Panc1 (cell line): Measurements from ENCODE around the gene ERC2. TPM values are rescaled to one million over a fixed set of nuclear protein-coding genes. Genes with fewer than 3 reads are reported as not detected.

Experiments used
- ATAC-seq: fragments of 200-7000 bp; cut with Tn5 transposase; 2 replicates; pipeline ENCODE4 v1.9.1; 2020; ENCODE audit warnings: mild to moderate bottlenecking, moderate library complexity
- BruUV-seq: library from RNA; stranded (reverse); fragments of 400-500 nt; replicated peaks from 2 replicates; lab custom pipeline; 2021; lab: Mats Ljungman, UMichigan
- CTCF ChIA-PET: fragments of 300-600 bp; sonication (Branson Sonifier 250); formaldehyde crosslinking; loops from one replicate; lab custom pipeline; 2022; ENCODE audit warnings: antibody characterized with exemption; lab: Charles Lee
- POLR2A ChIA-PET: fragments of 300-600 bp; sonication (Branson Sonifier 250); formaldehyde crosslinking; loops from one replicate; lab custom pipeline; 2022; ENCODE audit warnings: antibody characterized with exemption; lab: Charles Lee
- DNase-seq: peaks from one replicate; pipeline ENCODE4 v3.0.0-alpha.2; 2010; ENCODE audit warnings: low read depth, low spot score
- H3K27ac ChIP-seq: 2 replicates; pipeline ENCODE4 v1.5.1; 2011; ENCODE audit warnings: mild to moderate bottlenecking, low read length, inconsistent platforms
- H3K27me3 ChIP-seq: fragments of 200-500 bp; sonication (Bioruptor generic); 2 replicates; pipeline ENCODE4 v1.6.0; 2014; ENCODE audit warnings: low read length, inconsistent platforms; ENCODE audit not compliant: control insufficient read depth, insufficient read depth
- H3K36me3 ChIP-seq: fragments of 200-500 bp; sonication (Bioruptor generic); 2 replicates; pipeline ENCODE4 v1.5.1; 2014; ENCODE audit warnings: inconsistent platforms, mild to moderate bottlenecking, low read length, moderate library complexity; ENCODE audit not compliant: control insufficient read depth, insufficient read depth
- H3K4me1 ChIP-seq: 2 replicates; pipeline ENCODE4 v1.5.1; 2011; ENCODE audit warnings: inconsistent platforms, mild to moderate bottlenecking, low read length, moderate library complexity; ENCODE audit not compliant: control insufficient read depth, insufficient read depth
- H3K4me3 ChIP-seq, 2 experiments: 2 replicates each; pipeline ENCODE4 v1.5.1; 2011 to 2012; ENCODE audit warnings: low read depth in 2 of 2, low read length in 2 of 2, mild to moderate bottlenecking in 2 of 2, inconsistent platforms in 1 of 2, moderate library complexity in 1 of 2
- H3K9me3 ChIP-seq: fragments of 200-500 bp; sonication (Bioruptor generic); 2 replicates; pipeline ENCODE4 v1.5.1; 2014; ENCODE audit warnings: low read depth, mild to moderate bottlenecking, inconsistent platforms, low read length, moderate library complexity; ENCODE audit not compliant: control insufficient read depth, insufficient read depth
- POLR2AphosphoS5 ChIP-seq: IDR thresholded peaks from 2 replicates; pipeline ENCODE4 v1.6.1; 2012; ENCODE audit warnings: mild to moderate bottlenecking, low read depth, low read length, moderate library complexity
- SIN3A ChIP-seq: IDR thresholded peaks from 2 replicates; pipeline ENCODE4 v1.6.1; 2012; ENCODE audit warnings: low read depth, mild to moderate bottlenecking, low read length, moderate library complexity, borderline replicate concordance; ENCODE audit not compliant: insufficient read depth
- TCF7L2 ChIP-seq: IDR thresholded peaks from 2 replicates; pipeline ENCODE4 v1.6.1; 2011; ENCODE audit warnings: mild to moderate bottlenecking, low read depth, low read length, inconsistent platforms
- in situ Hi-C: cut with HindIII; loops from 2 replicates; pipeline ENCODE4 v1.10.0; 2016; ENCODE audit warnings: low sequenced_read_pairs, low pct_unique_long_range_greater_than_20kb
- intact Hi-C: fragments of 100-400 bp; cut with micrococcal nuclease; formaldehyde crosslinking; loops from one replicate; pipeline ENCODE4 v1.10.0; 2022; ENCODE audit not compliant: unreplicated experiment
- total RNA-seq: library from RNA; stranded (reverse); gene quantifications from one replicate; pipeline ENCODE4 v1.2.1, GENCODE V29; 2021; ENCODE audit not compliant: unreplicated experiment
- TF ChIP-seq, protein P1 (sequence below): fragments of 450-650 bp; IDR thresholded peaks from 2 replicates; pipeline ENCODE4 v1.5.1; 2017; ENCODE audit warnings: mild to moderate bottlenecking
- TF ChIP-seq, protein P2 (sequence below), 2 experiments: IDR thresholded peaks; 2 replicates each; pipeline ENCODE4 v1.6.1; 2011 to 2012; ENCODE audit warnings: low read depth in 2 of 2, control low read depth in 1 of 2, low read length in 1 of 2, mild to moderate bottlenecking in 1 of 2, moderate library complexity in 1 of 2; ENCODE audit not compliant: insufficient read depth in 1 of 2

The ERC2 gene
- total RNA-seq, 1 experiment from 2014 or later, result 0.33 TPM

GRCh38 chr3:55647670-55648069 lies 820.6 kb downstream of the ERC2 start:
- Histone ChIP-seq H3K36me3 (no peaks in the 10 kb centered on the region), H3K4me3 (no peak overlapping the region), H3K27me3 (no peaks in the 10 kb centered on the region; the same call in 1 of the 2 replicates), H3K27ac (no peak overlapping the region), H3K4me1 (no peaks in the 10 kb centered on the region), H3K9me3 (no peaks in the 10 kb centered on the region)
- CTCF ChIA-PET, result no interaction called here
- ATAC-seq (no peak), DNase-seq (no peak)
- in situ Hi-C loops, result no loop called here
- POLR2A ChIA-PET, result no interaction called here
- BruUV-seq, result no TSS peak
- TF ChIP-seq SIN3A (no peak), POLR2AphosphoS5 (no peak), TCF7L2 (no peak)
- TF ChIP-seq, protein P1, sequence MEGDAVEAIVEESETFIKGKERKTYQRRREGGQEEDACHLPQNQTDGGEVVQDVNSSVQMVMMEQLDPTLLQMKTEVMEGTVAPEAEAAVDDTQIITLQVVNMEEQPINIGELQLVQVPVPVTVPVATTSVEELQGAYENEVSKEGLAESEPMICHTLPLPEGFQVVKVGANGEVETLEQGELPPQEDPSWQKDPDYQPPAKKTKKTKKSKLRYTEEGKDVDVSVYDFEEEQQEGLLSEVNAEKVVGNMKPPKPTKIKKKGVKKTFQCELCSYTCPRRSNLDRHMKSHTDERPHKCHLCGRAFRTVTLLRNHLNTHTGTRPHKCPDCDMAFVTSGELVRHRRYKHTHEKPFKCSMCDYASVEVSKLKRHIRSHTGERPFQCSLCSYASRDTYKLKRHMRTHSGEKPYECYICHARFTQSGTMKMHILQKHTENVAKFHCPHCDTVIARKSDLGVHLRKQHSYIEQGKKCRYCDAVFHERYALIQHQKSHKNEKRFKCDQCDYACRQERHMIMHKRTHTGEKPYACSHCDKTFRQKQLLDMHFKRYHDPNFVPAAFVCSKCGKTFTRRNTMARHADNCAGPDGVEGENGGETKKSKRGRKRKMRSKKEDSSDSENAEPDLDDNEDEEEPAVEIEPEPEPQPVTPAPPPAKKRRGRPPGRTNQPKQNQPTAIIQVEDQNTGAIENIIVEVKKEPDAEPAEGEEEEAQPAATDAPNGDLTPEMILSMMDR, result no peak
- intact Hi-C loops, result no loop called here

DNA sequence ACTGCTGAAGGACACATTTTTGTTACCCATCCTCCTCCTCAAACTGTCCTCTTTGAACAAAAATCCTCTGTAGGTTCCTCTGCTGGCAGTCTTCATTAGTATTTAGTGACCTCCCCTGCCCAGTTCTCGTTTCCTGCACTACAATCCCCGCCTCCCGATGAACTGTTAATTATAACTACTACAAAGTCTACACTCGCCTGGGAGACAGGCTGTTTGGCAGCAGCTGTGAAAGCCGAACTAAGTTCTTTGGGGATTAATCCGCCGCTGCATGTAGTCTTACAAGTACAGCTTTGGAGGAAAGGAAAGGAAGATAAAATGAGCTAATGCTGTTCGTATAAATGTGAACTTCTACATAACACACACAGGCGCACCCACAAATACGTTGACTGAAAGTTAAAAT lies 821.2 kb downstream of the ERC2 start:
- CTCF ChIA-PET, result no interaction called here
- intact Hi-C loops (no loop called here), in situ Hi-C loops (no loop called here)
- Histone ChIP-seq H3K27ac (no peak overlapping the region), H3K36me3 (no peaks in the 10 kb centered on the region), H3K4me3 (no peak overlapping the region), H3K9me3 (no peaks in the 10 kb centered on the region), H3K27me3 (no peaks in the 10 kb centered on the region; the same call in 1 of the 2 replicates), H3K4me1 (no peaks in the 10 kb centered on the region)
- no peak for DNase-seq
- TF ChIP-seq, protein P2, sequence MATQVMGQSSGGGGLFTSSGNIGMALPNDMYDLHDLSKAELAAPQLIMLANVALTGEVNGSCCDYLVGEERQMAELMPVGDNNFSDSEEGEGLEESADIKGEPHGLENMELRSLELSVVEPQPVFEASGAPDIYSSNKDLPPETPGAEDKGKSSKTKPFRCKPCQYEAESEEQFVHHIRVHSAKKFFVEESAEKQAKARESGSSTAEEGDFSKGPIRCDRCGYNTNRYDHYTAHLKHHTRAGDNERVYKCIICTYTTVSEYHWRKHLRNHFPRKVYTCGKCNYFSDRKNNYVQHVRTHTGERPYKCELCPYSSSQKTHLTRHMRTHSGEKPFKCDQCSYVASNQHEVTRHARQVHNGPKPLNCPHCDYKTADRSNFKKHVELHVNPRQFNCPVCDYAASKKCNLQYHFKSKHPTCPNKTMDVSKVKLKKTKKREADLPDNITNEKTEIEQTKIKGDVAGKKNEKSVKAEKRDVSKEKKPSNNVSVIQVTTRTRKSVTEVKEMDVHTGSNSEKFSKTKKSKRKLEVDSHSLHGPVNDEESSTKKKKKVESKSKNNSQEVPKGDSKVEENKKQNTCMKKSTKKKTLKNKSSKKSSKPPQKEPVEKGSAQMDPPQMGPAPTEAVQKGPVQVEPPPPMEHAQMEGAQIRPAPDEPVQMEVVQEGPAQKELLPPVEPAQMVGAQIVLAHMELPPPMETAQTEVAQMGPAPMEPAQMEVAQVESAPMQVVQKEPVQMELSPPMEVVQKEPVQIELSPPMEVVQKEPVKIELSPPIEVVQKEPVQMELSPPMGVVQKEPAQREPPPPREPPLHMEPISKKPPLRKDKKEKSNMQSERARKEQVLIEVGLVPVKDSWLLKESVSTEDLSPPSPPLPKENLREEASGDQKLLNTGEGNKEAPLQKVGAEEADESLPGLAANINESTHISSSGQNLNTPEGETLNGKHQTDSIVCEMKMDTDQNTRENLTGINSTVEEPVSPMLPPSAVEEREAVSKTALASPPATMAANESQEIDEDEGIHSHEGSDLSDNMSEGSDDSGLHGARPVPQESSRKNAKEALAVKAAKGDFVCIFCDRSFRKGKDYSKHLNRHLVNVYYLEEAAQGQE (IDR thresholded peaks at IDR 0.05; ENCODE audit: insufficient read depth in 1 of 2, low read depth in 2 of 2, low read length in 1 of 2), result no peak
- TF ChIP-seq TCF7L2 (no peak), POLR2AphosphoS5 (no peak), SIN3A (no peak)
- TF ChIP-seq, protein P1, result no peak
- POLR2A ChIA-PET, result no interaction called here
- no TSS peak for BruUV-seq
- no peak for ATAC-seq
